DMS53 treated with DMSO at 0.1 percent for 48 hours (cell line): ENCODE data around the gene CTCF.

ENCODE experiments used
- DNase-seq: peaks from one replicate; lab custom pipeline; 2025; ENCODE audit not compliant: unreplicated experiment; lab: John Stamatoyannopoulos, UW

The CTCF gene

DNA sequence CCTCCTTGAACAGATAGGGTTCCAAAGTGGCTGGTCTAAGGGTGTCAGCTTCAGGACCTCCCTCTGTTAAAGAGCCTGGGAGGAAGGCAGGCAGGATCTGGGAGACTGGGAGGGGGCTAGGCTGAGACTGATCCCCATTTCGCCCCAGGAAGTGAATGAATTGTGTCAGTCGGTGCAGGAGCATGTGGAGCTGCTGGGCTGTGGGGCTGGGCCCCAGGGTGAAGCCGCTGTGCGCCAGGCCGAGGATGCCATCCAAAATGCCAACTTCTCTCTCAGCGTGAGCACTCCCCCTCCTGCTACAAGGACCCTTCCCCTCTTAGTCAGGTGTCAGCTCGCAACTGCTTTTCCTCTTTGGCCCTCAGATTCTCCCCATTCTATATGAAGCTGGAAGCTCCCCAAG lies 88.7 kb downstream of the CTCF start:
- DNase-seq: no peak

DNA sequence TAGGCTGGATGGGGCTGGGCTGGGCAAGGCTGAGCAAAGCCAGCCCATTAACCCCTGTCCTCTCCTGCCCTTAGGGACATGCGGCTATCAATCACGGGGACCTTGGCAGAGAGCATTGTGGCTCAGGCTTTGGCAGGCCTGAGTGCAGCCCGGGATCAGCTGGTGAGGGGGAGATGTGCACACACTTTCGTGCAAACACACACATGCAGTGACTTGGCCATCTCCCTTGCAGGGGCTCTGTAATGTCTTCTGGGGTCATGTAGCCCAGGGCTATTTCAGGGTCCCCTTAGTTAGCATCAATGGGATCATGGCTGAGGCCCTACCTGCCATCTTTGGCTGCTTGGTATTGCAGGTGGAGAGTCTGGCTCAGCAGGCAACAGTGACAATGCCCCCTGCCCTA lies 89.5 kb downstream of the CTCF start:
- DNase-seq: no peak

DNA sequence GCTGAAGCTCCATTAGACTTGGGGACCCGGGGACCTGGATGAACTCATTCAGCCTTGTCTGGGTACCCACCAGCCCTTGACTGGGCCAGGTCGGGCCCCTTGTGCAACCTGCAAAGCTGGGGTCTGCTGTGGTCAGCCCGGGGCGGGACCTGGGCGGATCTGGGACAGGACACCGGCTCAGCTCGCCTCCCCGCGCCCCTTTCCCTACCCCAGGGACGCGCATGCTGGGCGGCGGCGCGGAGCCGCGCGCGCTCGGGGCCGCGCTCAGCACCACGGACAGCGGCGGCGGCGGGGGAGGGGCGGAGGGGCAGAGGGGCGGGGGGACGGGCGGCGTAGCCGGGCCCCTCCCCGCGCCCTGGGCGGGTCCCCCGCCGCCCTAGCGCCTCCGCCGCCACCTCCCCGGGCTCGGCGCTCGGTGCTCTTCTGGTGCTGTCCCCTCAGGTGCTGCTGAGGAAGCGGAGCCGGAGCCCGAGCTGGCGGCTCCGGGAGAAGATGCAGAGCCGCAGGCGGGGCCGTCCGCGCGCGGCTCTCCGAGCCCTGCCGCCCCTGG lies 90.3 kb downstream of the CTCF start:
- peak; percentile 3 for DNase-seq

DNA sequence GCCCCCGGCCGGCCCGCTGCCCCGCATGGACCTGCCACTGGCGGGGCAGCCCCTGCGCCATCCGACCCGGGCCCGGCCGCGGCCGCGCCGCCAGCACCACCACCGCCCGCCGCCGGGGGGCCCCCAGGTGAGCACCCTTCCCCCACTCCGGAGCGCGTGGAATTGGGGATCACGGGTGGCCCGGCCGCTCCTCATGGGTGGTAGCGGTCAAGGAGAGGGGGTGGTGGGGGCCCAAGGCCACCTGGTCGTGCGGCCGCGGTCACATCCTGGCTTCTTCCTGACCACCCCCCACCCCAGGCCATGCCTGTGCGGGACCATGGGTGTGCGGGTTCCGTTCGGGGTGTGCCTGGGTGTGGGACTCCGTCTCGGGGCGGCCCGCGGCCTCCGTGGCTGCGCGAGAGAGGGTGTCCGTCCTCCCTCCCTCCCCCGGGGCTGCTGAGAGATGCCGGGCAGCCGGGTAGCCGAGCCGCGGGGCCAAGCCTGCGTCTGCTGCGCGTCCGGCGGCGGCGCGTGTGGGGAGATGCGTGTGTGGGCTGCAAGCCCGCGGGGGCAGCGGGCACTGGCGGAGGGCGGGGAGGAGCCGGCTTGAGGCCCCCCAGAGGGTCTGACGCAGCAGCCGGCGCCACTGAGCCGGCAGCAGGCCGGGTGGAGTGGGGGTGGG lies 90.9 kb downstream of the CTCF start:
- no peak for DNase-seq

DNA sequence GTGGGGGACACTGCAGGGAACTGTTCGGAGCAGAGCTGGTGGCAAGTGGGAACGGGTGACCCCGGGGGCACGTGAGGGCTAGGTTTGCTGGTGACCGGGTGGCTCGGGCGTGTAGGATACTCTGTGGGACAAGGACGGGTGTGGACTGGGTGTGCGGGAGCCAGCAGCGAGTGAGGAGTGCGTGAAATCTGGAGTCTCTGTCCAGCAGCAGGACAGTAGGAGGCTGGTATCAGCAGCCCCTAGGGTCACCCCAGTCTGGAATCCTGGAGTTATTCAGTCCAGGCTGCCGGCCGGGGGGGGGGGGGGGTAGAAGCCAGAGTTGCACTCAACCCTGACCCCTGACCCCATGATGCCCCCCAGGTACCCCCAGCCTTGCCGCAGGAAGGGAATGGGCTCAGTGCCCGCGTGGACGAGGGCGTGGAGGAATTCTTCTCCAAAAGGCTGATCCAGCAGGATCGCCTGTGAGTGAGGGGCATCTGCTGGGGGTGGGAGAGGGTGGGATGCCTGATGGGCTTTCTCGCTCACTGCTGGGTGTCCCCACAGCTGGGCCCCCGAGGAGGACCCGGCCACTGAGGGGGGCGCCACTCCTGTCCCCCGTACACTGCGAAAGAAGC lies 91.6 kb downstream of the CTCF start:
- DNase-seq: no peak

DNA sequence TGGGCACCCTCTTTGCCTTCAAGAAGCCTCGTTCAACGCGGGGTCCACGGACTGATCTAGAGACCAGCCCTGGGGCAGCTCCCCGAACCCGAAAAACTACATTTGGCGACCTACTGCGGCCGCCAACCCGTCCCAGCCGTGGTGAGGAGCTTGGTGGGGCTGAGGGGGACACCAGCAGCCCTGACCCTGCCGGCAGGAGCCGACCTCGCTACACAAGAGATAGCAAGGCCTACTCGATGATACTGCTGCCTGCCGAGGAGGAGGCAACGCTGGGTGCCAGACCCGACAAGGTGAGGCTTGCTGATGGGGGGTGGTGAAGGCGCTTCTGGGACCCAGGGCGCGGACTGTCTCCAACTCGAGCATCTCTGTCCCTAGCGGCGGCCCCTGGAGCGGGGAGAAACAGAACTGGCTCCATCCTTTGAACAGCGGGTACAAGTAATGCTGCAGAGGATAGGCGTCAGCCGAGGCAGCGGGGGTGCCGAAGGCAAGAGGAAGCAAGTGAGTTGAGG lies 92.1 kb downstream of the CTCF start:
- DNase-seq: no peak

DNA sequence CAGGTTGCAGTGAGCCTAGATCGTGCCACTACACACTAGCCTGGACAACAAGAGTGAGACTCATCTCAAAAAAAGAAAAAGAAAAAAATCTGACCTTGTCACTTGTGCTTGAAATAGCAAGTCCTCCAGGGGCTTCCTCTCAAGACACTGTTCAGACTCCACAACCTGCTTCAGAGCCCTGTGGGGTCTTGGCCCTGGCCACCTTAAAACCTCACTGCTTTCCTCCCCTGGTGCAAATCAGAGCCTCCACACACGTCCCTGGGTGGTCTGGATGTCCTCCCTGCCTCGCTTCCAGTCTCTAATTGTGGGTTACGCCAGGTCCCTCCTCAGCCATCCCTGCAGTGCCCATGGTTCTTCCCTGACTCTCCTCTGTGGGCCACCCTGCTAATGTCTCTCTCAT lies 93.0 kb downstream of the CTCF start:
- no peak for DNase-seq

DNA sequence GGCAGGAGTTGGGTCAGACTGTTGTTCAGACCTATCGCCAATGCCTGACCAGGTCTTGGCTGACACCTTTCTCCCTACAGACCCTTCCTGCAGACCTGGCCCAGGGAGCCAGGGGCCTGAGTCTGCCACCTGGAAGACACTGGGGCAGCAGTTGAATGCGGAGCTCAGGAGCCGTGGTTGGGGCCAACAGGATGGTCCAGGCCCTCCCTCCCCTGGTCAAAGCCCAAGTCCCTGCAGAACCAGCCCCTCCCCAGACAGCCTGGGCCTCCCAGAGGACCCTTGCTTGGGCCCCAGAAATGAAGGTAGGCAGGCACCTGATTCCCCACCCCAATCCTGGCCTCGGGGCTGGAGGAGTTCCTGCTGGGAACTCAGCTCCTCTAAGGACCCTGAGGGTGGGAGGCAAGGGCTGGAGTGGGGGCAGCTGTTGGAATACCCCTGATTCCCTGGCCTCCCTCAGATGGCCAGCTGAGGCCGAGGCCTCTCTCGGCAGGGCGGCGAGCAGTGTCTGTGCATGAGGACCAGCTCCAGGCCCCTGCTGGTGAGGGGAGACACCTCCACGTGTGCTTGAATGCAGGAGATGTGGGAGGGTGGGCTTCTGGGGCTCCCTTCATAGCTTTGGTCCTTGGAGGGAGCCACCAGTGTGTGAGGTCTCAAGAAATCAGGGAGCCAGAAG lies 94.2 kb downstream of the CTCF start:
- DNase-seq: no peak

DNA sequence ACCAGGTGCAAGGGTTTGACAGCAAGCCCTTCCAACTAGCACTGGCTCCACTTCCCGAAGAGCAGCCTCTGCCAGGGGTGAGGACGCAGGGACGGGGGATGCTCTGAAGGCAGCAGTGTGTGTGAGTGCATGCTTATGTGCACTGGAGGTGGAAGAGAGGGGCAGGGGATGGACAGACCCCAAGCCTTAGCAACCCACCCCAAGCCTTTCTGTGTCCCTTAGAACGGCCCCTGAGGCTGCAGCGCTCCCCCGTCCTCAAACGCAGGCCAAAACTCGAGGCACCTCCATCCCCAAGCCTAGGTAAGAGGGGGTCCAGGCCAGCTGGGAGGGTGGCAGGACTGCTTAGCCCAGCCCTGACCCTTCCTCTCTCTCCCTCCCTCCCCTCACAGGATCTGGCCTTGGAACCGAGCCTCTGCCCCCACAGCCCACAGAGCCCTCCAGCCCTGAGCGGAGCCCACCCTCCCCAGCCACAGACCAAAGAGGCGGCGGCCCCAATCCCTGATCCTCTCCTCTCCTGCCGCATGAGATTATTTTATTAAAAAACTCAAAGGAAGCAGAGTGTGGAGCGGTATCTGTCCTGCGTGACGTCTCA lies 94.8 kb downstream of the CTCF start:
- no peak for DNase-seq

DNA sequence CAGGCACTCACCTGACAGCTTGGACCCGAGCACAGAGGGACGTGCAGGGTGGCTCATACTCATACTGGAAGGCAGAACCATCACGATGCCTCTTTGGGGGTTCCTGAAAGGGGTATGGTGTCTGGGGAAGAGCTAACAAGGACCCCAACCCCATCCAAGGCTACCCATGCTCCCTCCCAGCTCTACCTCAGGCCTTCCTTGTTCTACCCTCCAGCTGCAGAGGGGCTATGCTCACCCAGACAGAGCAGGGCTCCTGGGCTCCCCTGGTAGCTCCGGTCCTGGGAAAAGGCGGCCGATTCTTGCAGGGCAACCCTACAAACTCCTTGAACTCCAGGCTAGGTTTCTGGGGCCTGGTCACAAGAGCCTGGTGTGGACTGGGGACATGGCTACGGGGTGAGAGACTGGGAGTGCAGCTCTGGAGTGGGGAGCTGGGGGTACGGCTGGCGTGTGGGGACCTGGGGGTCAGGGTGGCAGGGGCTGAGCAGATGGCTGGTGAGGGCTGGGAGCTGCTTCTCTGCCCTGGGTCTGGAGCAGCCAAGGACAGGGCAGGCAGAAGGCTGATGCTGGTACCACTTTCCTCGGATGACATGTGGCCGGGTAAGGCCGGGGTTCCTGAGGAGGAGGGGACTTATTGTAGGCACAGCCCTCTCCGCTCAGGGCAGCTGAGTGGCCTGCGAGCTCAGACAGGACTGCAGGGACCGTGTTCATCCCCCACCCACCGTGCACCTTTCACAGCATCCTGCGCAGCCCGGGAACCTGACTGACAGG lies 95.6 kb downstream of the CTCF start:
- DNase-seq: no peak

DNA sequence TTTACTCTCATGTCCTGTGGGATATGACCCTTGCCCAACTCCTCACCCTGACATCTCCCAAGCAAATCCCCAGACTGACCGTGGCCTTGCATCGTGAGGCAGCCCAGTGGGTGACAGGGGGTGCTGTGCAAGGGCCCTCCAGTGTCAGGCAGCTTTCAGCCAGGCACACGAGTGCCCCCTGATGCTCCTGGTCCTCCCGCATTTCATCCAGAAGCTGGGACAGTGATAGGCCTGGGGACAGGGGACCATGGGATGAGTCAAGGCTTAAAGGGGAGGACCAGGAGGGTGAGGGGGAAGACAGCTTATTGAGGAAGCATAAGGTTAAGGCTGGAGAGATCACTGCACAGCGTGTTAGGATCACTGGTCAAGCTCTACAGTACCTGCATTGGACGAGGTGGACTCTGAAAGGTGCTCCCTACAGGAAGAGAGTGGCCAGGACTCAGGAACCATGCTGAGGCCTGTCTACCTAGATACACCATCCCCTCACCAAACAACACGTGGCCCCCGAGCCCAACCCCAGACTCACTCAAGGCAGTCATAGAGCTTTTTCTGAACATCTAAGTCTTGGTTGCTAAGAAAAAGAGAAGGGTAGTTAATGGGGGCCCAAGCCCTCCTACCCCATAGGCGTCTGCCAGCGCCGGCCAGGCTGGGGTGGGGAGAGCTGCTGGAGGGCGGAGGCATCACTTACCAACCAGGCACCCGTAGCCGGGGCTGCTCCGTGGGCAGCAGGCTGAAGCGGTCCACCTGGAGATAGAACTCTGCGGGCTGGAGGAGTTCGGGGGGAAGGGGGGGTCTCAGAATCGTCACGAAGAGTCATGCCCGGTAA lies 96.7 kb downstream of the CTCF start:
- no peak for DNase-seq

DNA sequence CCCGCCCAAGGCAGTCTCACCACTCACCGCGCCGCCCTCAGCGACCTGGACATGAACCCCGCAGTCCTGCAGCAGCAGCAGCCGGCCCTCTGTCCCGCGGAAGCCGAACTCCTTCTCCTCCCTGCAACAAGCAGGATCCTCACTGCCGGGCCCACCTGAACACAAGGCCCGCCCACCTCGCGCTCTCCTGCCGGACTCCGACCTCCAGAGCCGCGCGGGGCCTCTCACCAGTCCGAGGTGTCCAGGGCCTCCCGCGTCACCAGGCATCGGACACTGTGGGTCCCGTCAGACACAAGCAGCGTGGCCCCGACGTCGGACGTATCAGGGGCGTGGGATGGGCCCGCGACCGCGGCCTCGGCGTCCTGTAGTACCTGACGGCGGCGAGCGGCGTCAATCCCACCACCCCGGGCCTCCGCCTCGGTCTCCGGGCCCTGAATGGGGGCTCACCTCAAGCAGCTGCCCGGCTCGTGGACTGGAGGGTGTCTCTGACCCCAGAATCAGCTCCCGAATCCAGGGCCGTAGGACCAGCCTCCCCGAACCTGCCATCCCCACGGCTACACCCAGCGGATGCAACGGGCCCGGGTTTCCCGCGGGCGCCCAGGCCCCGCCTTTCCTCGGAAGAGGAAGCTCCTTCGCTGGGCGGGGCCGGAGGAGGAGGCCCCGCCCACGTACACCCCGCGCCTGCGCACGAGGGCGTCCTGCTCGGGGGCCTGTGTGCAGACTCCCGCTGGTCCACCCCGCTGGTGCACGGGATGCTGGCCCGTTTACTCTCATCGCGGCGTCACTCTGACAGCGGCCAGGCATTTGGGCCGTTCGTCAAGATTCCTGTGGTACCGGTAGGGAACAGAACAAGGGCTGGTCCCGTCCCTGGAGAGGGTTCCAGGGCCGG lies 97.6 kb downstream of the CTCF start, which contains the start of gene ACD:
TSS of gene ACD (minus strand) at position 586 of the 889 bp plus-strand sequence. CDS start at position 546, 40 bp downstream.
- DNase-seq: peak; percentile 74

DNA sequence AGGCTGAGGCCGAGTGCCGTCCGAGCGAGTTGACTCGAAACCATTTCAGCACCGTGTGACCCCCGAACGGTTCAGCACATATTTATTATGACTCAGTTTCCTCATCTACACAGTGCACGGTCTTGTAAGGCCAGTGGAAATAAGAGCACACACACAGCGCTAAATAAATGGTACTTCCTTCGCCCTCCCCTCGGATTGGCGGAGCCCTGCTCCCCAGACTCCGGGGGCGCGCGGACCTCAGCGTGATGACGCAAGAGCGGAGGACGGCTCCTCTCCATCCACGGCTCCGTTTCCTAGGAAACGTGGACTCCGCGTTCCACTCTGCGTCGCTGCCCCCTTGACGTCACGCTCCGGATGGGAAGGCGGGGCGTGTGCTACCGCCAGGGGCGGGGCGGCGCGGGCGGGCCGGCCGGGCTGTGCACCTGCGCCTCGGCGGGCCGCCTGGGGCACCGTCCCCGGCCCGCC lies 98.3 kb downstream of the CTCF start, which contains the start of gene PARD6A:
TSS of gene PARD6A (plus strand) at position 397 of the 465 bp plus-strand sequence. CDS start 79 bp downstream, outside the sequence.
- peak; percentile 82 for DNase-seq

DNA sequence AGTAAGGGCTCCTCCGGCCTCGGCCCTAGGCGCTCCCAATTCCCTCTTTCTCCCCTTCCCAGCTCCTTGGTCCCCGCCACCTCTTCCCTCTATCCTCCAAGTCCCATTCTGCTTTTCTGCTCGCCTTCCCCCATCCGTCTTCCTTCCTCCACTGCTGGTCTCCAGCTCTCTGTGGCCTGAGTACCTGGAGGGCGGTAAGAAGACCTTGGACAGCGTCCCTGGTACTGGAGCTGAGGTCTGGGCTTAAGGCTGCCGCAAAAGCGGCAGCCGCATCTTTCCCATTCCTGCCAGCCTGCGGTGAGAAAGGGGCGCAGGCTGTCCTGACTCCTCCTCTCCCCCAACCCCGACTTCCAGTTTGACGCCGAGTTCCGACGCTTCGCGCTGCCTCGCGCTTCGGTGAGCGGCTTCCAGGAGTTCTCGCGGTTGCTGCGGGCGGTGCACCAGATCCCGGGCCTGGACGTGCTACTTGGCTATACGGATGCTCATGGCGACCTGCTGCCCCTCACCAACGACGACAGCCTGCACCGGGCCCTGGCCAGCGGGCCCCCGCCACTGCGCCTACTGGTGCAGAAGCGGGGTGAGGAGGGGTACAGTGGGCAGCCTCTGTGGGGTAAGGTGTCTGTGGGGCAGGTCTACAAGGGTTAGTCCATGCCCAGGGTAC lies 98.9 kb downstream of the CTCF start:
- peak; percentile 36 for DNase-seq

DNA sequence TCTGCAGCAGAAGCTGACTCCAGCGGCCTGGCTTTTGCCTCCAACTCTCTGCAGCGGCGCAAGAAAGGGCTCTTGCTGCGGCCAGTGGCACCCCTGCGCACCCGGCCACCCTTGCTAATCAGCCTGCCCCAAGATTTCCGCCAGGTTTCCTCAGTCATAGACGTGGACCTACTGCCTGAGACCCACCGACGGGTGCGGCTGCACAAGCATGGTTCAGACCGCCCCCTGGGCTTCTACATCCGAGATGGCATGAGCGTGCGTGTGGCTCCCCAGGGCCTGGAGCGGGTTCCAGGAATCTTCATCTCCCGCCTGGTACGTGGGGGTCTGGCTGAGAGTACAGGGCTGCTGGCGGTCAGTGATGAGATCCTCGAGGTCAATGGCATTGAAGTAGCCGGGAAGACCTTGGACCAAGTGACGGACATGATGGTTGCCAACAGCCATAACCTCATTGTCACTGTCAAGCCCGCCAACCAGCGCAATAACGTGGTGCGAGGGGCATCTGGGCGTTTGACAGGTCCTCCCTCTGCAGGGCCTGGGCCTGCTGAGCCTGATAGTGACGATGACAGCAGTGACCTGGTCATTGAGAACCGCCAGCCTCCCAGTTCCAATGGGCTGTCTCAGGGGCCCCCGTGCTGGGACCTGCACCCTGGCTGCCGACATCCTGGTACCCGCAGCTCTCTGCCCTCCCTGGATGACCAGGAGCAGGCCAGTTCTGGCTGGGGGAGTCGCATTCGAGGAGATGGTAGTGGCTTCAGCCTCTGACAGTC lies 99.7 kb downstream of the CTCF start:
- no peak for DNase-seq

DNA sequence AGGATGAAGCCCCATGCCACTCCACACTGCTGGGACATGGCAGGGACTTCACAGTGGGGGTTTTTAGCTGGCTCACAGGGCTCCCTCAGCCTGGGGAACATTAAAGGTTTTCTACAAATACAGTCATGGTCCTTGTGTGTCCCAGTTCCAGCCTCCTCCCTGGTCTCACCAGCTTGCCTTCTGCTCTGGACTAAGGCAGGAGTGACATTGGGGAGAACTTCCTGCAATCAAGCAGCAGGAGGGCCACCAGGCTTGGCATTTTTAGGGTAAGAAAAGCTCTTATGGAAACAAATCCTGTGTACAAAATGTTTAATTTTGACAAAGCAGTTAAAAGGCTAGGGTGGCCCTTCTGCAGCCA lies 100.3 kb downstream of the CTCF start:
- DNase-seq: no peak

DNA sequence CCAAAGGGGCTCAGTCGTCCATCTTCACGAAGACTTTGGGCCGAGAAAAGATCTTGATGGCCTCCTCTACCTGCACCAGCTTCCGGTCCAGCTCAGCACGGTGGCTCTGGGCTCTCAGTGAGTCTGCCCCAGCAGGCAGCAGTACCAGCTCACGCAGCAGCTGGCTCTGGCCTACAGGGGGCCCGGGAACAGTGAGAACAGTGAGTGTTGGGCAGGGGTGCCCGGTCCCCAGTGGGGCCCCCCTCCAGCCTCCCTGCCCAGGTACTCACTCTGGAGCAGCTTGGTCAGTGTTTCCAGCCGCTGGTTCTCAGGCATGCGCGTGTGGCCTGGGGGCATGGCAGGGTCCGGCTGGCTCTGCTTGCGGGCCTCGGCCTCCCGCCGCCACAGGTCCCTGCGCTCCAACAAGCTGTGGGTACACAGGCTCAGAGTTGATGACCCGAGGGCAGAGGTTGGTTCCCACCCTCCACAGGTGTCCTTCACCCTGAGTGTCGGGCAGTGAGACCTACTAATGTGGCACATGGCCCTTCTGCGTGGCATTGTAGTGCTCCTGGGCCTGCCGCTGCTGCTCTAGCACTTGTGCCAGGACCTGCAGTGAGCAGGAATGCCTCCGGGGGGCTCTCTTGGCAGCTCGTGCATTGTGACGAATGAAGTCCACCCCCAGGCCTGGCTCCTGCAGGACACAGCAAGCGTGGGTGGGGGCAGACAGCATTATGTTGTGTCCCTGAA lies 101.0 kb downstream of the CTCF start:
- no peak for DNase-seq
